ENCODE data around the gene MOB3B.
"Not testable (repeated sequence)": the region's sequence is repeated elsewhere in the genome, so short reads cannot be mapped to it uniquely, and the experiment has no call there.

MOB3B gene

DNA sequence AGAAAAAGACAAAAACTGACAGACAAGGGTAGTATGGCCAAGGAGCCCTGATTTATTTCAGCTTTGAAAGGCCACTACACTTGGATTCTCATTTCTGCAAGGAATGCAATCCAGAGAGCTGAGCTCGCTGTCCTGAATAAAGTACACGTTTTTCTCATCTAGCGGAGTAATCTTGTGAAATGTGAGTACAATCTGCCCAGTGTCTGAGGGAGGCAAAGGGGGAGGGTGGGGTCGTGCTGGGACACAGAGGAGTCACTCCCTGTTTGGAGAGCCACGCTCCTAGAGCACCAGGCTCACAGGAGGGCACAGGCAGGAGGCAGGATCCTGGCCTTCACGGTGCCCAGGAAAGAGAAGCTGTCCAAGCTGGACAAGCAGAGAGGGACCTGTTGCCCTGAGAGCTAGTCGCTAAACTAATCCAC lies 56.5 kb downstream of the MOB3B start:
- DNase-seq, result no peak

DNA sequence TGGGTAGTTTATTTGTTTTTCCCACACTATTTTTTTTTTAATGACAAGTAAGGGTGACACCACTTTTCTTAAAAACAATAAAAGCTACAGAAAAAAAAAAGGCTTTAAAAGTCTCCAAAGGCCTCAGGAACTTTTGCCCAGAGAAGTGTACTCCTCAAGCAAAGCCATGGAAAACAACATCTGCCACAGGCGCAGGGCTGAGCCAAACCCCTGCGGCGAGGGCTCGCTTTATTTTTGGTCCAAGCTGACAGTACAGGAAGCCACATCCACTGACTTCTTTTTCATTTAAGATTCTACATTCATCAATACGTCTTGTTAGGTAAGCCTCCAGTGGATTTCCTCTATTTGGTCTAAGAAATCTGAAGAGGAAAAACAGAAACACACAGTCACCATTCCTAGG lies 57.4 kb downstream of the MOB3B start:
- DNase-seq, result no peak

DNA sequence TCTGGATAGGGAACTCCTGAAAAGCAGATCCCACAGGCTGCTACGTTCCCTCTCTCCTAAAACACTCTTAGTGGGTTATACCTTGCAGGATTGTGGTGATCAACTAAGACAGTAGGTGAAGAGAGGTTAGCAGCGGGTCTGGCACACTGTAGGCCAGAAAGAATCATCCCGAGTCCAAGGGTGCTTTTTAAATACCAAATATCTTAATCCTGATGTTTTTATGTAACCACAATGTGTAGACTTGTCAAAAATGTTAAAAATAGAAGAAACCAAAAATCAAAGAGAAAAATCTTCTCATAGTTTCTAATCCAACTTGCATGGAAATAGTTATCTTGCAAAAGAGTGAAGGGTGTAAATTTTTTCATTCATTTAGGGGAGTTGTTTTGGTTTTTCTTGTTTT lies 57.8 kb downstream of the MOB3B start:
- no peak for DNase-seq

DNA sequence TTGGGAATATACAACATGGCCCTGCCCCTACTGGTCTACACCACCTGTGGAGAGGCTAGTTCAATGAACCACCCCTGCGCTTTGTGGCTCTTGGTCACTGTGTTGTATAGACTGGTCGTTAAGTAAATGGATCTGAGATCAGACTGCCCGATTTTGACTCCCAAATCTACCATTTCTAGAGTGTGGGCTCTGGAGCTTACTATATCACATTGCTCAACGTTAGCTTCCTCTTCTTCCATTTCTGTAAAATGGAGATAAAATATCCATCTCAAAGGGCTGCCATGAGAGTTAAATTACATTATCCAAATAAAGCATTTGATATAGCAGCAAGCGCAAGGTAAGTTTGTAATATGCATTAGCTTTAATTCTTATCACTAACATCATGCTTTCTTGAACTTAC lies 58.2 kb downstream of the MOB3B start:
- no peak for DNase-seq

DNA sequence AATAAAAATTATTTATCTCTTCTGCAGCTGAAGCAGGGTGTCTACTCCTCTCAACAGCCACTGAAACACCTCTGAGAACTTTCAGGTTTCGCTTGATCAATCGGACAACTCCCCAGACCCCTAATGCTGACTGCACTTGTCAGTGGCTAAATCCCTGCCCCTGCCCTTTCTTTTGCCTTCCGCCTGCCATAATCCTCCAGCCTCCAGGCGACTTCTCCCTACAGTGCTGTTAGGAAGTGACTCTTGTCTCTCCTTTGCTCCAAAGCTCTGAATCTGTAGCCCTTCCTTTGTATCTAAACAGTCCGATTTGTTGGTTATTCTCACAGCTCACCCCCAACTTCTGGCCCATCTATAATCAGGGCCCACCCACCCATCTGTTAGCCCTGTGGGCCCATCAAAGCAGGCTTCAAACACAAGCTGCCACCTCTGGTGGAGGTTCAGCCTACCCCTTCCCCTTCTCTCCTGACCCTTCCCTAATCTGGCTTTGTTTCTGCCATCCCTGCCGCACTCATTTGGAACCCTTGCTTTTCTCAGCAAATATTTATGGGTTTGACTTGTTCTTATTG lies 59.2 kb downstream of the MOB3B start:
- DNase-seq, result no peak

DNA sequence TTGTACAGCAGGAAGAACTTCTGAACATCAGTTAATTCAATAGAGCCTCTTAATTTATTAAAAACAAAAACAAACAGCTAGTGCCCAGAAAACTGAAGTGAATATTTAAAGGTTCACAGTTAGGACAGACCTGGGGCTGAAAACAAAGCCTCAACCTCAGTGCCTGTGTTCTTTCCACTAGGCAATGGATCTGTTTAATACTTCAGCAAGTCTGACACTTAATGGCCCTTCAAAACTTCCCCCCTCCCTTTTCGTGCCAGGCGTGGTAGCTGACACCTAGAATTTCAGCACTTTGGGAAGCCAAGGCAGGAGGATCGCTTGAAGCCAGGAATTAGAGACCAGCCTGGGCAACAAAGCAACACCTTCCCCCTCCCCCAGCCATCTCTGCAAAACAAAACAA lies 60.1 kb downstream of the MOB3B start:
- DNase-seq, result no peak

DNA sequence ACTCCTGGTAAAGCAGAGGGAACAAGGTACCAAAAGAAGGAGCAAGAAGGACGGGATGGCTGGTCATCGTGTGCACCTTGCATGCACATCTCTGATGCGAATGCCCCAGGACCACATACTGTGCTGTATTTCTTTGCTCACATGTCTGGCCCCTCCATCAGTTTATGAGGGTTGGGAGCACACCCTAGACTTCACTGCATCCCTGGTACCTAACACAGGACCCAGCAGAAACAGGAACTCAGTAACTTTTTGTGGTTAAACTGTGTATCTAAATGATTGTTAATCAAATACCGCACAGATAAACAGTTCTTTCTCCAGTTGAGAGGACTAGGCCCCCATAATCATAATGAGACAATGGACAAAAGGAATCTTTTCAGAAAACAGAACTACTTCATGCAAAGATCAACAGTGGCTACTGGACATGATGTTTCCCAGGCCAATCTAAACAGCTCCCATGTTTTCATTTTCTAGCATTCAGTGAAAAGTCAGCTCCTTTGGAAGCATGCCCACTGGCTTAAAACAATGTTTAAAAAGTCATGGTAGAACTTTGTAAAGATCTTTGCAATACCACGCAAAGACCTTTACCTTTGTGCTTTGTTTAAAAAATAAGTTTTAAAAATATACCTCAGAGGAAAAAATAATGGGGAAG lies 61.0 kb downstream of the MOB3B start:
- no peak for DNase-seq

DNA sequence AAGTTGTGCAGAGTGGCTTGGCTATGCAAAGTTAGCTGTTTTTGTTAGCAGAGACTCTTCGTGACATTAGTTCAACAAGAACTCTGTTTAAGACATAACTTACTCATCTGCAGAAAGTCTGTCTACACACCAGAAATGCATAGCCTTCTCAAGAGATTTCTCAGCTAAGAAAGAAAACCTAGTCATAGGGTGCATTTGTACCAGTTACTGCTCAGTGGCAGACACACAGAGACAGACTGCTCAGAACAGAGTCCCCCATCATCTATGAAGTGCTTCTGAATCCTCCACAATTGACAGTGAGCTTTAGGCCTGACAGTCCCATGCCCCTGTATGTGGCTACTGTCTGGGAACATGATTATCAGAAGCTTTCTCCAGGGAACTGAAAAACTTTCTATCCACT lies 61.6 kb downstream of the MOB3B start:
- DNase-seq, result no peak

DNA sequence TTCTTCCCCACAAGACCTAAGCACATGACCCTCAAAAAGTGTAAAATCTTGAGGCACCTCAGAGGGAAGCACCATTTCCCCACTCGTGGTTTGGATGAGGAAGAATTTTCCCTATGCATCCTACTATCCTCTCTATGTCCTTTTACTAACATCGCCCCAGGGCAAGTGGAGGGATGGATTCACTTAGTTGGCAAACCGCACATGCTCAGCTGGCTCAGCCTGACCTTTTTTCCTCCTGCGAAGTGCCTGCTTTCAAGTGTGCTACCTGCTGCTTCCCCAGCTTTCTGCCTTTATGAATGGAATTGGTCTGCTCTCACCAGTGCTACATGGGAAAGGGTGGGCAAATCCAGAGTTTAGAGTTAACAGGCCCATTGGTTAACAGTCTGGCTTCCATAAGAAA lies 62.1 kb downstream of the MOB3B start:
- DNase-seq, result no peak

DNA sequence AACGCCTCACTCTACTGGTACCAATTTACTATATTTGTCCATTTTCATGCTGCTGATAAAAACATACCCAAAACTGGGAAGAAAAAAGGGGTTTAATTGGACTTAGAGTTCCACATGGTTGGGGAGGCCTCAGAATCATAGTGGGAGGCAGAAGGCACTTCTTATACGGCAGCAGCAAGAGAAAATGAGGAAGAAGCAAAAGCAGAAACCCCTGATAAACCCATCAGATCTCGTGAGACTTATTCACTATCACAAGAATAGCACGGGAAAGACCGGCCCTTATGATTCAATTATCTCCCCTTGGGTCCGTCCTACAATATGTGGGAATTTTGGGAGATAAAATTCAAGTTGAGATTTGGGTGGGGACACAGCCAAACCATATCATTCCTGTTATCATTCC lies 63.1 kb downstream of the MOB3B start:
- not testable (repeated sequence) for DNase-seq

DNA sequence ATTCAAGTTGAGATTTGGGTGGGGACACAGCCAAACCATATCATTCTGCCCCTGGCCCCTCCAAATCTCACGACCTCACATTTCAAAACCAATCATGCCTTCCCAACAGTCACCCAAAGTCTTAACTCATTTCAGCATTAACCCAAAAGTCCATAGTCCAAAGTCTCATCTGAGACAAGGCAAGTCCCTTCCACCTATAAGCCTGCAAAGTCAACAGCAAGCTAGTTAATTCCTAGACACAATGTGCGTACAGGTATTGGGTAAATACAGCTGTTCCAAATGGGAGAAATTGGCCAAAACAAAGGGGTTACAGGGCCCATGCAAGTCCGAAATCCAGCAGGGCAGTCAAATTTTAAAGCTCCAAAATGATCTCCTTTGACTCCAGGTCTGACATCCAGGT lies 64.7 kb downstream of the MOB3B start:
- DNase-seq, result not testable (repeated sequence)

DNA sequence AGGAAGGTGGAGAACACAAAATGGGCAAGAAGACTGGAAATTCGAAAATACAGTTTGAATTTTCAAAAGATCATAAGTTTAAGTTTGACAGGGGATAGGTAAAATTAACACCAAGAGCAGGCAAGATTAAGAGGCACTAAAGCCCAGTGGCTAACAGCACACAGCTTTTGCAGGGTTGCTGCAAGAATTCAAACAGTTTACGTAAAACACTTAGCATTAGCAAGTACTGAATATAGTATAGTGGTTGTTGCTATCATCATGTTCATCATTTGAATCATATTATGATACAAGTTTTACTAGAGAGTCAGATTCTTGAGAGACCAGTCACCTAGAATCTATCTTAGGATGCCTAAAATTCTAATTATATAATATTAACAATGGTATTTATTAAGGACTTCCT lies 66.8 kb downstream of the MOB3B start:
- no peak for DNase-seq

DNA sequence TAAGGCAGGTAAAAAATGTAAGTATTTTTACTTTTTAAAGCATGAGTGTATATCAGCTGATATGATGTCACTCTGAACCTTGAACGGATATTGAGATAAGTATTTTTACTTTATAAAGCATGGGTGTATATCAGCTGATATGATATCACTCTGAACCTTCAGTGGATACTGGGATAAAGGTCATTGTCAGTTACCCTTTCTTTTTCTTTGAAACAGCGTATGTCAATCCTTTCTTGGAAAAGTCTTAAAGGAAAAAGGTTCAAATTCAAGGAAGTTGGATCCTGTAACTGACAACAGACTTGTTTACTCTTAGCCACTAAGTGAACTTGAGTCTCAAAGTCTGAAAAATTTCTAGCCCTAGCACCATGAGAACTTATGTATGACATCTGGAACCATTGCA lies 67.2 kb downstream of the MOB3B start:
- DNase-seq, result no peak

DNA sequence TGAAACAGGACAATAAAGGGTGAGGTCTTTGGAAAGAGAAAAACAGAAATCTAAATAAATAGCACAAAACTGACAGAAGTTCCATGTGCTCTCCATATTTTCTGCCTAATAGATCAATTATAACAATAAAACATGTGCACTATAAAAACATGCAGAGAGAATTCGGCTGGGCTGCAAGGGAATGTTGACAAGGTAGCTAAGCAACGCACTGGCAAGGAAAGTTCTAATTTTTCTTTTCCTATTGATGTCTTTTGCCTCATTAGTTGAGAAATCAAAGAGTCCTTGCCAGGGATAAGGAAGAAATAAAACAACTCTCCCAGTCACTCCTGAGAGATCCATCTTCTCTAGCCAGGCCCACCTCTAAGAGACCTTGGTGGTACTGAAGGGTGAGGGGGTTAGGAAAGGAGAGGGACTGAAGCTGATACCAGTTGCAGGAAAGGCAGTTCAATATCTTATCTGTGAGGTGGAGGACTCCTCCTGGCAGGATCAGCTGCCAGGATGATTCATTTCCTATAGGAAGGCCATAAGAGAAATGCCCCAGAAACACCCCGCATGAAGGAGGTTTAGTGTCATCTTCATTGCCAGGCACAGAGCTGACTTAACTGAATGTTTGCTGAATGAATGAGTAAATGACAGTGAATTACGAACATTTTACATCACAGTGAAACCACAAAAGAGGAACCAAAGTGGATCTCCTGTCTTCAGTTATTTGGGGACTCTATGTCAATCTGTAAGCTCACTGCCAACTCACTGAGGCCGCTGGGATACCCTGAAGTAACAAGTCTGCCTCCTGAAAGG lies 69.2 kb downstream of the MOB3B start:
- no peak for DNase-seq

DNA sequence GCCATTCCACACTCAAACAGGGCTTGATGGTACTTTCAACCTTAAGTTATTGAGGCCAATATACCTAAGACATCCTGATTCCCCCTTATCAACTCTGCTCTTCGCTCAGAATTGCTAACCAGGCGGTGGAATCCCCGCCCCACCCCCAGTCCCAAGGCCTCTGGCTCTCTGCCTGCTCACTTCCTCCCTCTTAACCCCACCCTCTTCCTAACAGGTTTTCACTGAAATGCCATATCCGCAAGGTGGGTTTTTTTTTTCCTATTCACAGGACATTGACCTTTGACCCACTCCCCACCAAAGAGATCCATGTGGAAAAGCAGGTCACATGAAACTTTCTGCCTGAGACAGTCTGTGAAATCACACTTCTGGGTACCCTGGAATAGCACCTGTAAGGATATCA lies 72.2 kb downstream of the MOB3B start:
- DNase-seq, result no peak

DNA sequence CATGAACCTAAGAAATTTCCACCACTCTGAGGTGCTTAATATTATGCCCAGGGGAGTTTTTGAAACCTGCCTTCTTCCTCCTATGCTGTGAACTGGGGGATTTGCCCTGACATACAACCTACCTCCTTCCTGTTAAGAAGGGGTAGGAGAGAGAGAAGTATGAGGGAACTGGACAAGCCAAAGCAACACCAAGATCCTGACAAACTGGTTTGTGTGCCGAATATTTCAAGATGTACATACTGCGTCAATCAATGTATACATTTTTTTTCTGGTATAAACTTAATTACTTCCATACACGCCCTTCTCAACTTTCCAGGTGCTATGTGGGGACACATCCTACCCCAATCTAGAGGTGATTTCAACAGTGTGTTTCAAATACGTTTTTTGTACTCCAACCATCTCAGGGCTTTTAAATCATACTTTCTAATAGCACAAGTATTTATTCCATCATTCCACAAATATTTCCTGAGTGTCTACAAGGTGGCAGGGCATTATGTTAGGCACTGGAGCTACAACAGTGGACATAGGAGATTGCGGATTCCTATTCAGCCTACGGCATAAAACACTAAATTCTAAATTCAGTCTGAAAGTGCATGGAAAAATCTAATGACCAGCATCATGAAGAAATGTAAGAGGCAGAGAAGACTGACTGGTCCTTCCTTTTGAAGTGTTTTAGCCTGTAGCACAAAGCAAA lies 75.6 kb downstream of the MOB3B start:
- DNase-seq, result no peak

DNA sequence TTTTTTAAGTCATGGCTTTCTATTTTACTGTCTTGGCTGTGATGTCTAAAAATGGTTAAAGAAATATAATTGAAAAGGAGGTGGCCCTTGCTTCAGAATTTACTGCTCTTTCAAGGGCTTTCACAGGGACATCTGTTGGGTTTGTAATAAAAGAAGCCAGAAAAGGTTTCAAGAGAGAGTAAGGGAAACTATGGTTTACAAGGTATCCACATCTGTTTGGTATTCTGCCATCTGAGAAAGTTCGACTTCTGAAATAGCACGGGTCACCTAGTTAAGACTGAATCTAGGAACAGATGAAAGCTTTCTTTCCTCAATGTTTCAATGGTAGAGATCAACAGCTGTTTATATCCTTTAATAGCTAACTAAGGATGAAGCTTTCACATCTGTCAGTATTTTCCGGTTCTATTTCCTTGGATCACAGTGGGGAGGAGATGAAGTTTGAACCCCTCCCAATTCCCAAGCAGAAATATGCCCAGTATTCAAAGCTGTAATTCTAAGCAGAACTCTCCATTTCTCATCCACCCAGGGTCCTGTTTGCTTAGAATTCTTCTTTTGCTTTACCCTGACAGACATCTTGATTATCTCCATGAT lies 78.3 kb downstream of the MOB3B start:
- no peak for DNase-seq

DNA sequence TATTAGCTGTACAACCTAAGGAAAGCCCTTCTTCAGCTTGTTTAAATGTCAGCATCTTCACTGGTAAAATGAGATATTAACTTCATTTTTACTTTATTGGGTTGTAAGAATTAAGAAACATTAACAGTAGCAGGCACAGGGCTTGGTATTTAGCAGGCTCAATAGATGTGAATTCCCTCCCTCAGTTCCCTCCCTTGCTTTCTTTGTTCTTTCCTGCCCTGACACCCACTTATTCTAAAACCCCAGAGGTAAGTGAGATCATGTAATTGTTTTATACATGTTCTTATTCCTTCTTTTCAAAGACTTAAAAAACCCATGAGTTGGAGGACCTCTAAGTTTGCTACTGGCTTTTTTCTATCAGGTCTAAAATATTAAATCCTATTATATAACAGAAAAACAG lies 78.9 kb downstream of the MOB3B start:
- DNase-seq, result no peak

DNA sequence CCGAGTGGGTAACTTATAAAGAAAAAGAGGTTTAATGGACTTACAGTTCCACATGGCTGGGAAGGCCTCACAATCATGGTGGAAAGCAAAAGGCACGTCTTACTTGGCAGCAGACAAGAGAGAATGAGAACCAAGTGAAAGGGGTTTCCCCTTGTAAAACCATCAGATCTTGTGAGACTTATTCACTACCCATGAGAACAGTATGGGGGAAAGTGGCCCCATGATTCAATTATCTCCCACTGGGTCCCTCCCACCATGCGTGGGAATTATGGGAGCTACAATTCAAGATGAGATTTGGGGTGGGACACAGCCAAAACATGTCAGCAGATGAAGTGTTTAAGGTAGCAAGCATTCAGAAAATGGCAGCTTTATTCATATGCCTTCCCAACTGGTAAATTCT lies 81.3 kb downstream of the MOB3B start:
- DNase-seq, result not testable (repeated sequence)

DNA sequence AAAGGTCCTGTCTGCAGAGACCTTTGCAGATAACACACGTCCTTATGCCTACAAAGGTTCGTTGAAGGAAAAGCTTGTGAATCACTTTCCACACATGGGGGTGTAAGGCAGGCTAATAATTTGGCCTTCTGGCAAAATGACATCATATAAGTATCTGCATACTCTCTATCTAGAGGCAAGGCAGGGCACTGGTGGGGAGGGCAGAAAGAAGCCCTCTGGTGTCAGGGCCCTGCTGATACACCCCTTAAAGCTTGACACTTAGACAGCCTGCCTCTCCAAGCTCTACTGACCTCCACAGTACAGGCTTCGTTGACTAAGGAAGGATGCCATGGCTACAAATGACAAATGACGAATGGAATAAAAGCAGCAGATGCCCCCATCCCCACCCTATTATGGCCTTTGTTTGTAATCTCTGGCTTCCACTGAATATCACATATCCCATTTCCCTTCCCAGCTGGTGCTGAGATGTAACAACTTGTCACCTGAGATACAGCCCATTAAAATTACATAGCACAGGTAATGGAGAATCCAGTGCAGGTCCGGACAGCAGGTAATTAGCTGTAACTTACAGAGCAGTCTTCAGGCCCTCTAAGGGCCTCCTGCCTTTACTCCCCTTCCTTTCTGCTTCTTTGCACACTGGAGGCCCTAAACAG lies 82.5 kb downstream of the MOB3B start:
- DNase-seq, result peak; percentile 3

DNA sequence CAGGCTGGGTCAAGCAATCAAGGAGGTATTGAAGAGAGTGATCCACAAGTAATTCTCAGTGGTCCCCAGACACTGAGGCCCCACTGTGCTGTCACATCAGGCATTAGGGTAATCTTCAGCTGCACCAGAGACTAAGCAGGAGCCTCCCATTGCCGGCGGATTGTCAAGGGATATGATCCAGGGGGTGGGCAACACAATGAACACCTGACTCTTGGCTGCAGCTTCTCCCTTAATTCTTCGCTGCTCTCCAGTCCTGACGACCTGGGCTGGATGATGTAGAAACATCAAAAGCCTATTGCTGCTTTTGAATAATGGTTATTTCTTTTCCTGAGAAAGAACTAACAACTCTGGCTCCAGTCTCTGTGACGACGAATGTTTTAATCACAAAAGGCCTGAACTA lies 83.9 kb downstream of the MOB3B start:
- no peak for DNase-seq

DNA sequence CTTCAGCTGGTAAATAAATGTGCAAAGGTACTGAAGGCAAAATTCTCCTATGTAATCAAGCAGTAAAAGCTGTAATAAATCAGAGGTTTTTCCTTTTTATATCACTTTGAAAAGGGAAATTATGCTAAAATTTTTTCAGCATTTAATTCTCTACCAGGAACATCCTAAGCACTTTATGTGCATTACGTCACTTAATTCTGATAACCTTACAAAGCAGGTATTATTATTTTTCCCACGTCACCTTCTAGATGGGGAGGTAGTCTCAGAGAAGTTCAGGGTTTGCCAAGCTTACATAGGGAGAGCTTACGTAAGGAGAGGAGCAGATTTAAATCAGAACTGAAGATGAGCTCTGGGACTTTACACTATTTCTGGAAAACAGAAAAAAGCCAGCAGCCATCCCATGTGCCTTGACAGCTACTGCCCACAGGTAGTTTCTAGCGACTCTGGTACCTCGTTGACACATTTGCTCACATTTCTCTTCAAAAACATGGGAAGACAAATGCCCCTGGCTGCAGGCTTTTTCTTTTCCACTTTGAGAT lies 84.5 kb downstream of the MOB3B start:
- no peak for DNase-seq

DNA sequence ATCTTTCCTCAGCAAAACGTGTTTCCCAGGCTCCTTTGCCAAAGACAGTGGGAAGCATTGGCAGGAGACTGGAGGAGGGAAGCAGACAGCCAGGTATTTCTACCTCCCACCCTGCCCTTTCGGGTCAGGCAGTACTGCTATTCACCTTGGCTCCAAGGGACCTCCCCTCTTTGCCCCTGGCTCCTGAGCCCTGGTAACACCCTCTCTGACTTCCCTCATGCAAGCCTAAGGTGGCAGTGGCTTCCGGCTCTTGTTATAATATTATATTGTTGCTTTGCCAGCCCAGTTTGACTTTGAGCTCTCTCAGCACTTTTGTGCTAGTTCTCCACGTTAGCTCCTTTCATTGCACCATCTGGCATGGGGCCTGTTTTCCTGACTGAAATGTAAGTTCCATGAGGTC lies 87.2 kb downstream of the MOB3B start:
- no peak for DNase-seq

Data from NCI-H2081 treated with DMSO at 0.1 percent for 48 hours (cell line).